K562 treated with DMSO at 1 percent for 24 hours (cell line): ENCODE results near the gene FBXL5. TPM values are rescaled to one million over a fixed set of nuclear protein-coding genes. Genes with fewer than 3 reads are reported as not detected.

Experiments used
- total RNA-seq: library from RNA; unstranded; fragments of 300-600 nt; gene quantifications from 2 replicates; pipeline ENCODE4 v1.2.3, GENCODE V29; 2022; ENCODE audit warnings: low read depth; ENCODE audit not compliant: insufficient read depth

The FBXL5 gene, protein sequence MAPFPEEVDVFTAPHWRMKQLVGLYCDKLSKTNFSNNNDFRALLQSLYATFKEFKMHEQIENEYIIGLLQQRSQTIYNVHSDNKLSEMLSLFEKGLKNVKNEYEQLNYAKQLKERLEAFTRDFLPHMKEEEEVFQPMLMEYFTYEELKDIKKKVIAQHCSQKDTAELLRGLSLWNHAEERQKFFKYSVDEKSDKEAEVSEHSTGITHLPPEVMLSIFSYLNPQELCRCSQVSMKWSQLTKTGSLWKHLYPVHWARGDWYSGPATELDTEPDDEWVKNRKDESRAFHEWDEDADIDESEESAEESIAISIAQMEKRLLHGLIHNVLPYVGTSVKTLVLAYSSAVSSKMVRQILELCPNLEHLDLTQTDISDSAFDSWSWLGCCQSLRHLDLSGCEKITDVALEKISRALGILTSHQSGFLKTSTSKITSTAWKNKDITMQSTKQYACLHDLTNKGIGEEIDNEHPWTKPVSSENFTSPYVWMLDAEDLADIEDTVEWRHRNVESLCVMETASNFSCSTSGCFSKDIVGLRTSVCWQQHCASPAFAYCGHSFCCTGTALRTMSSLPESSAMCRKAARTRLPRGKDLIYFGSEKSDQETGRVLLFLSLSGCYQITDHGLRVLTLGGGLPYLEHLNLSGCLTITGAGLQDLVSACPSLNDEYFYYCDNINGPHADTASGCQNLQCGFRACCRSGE
- 21.4 and 23.0 TPM in 2 replicates for total RNA-seq

GRCh38 chr4:15655223-15656037, at the start of gene FBXL5:
TSS of gene FBXL5 (minus strand) at chr4:15655357. CDS start at chr4:15655287, 70 bp downstream.

GRCh38 chr4:15702941-15703403, 47.8 kb upstream of the FBXL5 start, which contains the start of gene BST1:
TSS of gene BST1 (plus strand) at chr4:15703065. CDS start at chr4:15703145, 80 bp downstream.

DNA sequence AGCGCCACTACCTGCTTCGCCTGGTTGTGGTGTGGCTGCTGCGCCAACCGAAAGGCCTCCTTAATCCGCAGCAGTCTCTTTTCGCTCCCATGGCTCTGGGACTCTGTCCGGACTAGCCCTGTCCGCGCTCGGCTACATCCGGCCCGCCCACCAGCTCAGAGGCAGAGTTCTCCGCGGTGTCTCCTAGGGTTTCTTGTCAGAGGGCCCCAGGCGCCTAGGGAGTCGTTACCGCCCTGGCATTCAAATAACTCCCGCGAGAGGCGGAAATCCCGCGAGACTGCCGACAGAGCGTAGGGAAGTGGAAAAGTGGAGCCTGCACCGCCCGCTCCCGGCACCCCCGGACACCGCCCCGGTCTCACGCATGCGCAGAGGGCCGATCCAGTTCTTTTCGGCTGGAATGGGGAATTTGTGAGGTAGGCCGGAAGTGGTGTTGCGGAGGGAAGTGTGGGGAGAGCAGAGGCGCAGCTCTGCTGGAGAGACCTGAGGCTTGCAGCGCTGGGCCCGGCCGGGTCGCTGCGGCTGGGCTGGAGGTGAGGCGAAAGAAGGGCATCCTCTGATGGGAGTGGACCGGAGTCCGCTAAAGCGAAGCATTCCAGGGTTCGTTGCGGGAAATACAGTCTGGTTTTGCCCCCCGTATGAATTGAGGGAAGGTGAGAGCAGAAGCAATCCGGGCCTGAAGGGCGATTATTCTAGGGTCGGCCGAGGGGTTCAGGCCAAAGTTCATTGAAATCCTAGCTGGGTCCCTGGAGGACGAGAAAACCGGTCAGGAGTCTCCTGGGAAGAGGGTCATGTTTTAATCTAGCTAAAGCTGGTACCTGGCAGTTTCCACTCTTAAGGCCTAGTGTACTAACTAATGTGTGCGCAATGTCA, 26.4 kb upstream of the FBXL5 start, which contains the start of gene FAM200B:
TSS of gene FAM200B (plus strand) at position 456 of the 870 bp plus-strand sequence. CDS start 5,151 bp downstream, outside the sequence.

Other genes with a start within 250 kb of the FBXL5 start
- gene C1QTNF7, start 227.3 kb downstream of the FBXL5 start, total RNA-seq = not detected in 2 replicates
- 2.7 and 3.8 TPM in 2 replicates for gene CC2D2A, start 185.5 kb downstream of the FBXL5 start, total RNA-seq
- 13.3 and 19.3 TPM in 2 replicates for gene FAM200B, start 26.5 kb upstream of the FBXL5 start, total RNA-seq
- gene BST1, start 47.7 kb upstream of the FBXL5 start, total RNA-seq = 1.0 and 1.2 TPM in 2 replicates
- gene CD38, start 123.0 kb upstream of the FBXL5 start, total RNA-seq = 0.09 and 0.10 TPM in 2 replicates